Karpas-422 (cell line): ENCODE results near the gene ZNF488. TPM values are rescaled to one million over a fixed set of nuclear protein-coding genes. Genes with fewer than 3 reads are reported as not detected.

Source experiments
- DNase-seq: peaks from one replicate; pipeline ENCODE4 v3.0.0-alpha.2; 2015
- H2AFZ ChIP-seq: fragments of 200-600 bp; sonication (generic); 2 replicates; pipeline ENCODE4 v1.6.1; 2014; ENCODE audit warnings: antibody characterized with exemption, low read length, mixed read lengths
- H3K27ac ChIP-seq: fragments of 200-600 bp; sonication (generic); 2 replicates; pipeline ENCODE4 v1.5.1; 2014; ENCODE audit warnings: mild to moderate bottlenecking, low read length, moderate library complexity
- H3K27me3 ChIP-seq: fragments of 200-600 bp; sonication (generic); 2 replicates; pipeline ENCODE4 v1.6.1; 2014; ENCODE audit warnings: low read length, mixed read lengths
- H3K36me3 ChIP-seq: fragments of 200-600 bp; sonication (generic); 2 replicates; pipeline ENCODE4 v1.6.1; 2014; ENCODE audit warnings: low read length, mixed read lengths; ENCODE audit not compliant: insufficient read depth
- H3K4me1 ChIP-seq: fragments of 200-600 bp; sonication (generic); 2 replicates; pipeline ENCODE4 v1.6.1; 2014; ENCODE audit warnings: mild to moderate bottlenecking, low read length, mixed read lengths
- H3K4me2 ChIP-seq: fragments of 200-600 bp; sonication (generic); 2 replicates; pipeline ENCODE4 v1.6.1; 2014; ENCODE audit warnings: low read length, low read depth, mild to moderate bottlenecking; ENCODE audit not compliant: poor library complexity, severe bottlenecking
- H3K4me3 ChIP-seq: fragments of 200-600 bp; sonication (generic); 2 replicates; pipeline ENCODE4 v1.5.1; 2014; ENCODE audit warnings: mild to moderate bottlenecking, antibody characterized with exemption, low read length, mixed read lengths
- H3K79me2 ChIP-seq: fragments of 200-600 bp; sonication (generic); 2 replicates; pipeline ENCODE4 v1.6.1; 2014; ENCODE audit warnings: mild to moderate bottlenecking, low read length, mixed read lengths
- H3K9ac ChIP-seq: fragments of 200-600 bp; sonication (generic); 2 replicates; pipeline ENCODE4 v1.6.0; 2014; ENCODE audit warnings: low read length
- H3K9me2 ChIP-seq: fragments of 200-600 bp; sonication (generic), shearing (Covaris generic); replicated peaks from 2 replicates; pipeline ENCODE4 v1.6.0; 2014; ENCODE audit warnings: mild to moderate bottlenecking, low read length, moderate library complexity; ENCODE audit not compliant: insufficient read depth
- H3K9me3 ChIP-seq: fragments of 300-700, 200-600 bp; sonication (generic); 2 replicates; pipeline ENCODE4 v1.6.1; 2014; ENCODE audit warnings: low read length, mixed read lengths
- H4K20me1 ChIP-seq: fragments of 200-600 bp; sonication (generic); 2 replicates; pipeline ENCODE4 v1.6.1; 2014; ENCODE audit warnings: mild to moderate bottlenecking, antibody characterized with exemption, low read length, low read depth; ENCODE audit not compliant: insufficient read depth
- total RNA-seq: library from RNA; depleted of rRNA; stranded (reverse); fragments of >200 nt; shearing (Covaris generic); gene quantifications from 2 replicates; pipeline ENCODE4 v1.2.3, GENCODE V29; 2014; ENCODE audit warnings: low replicate concordance

Gene ZNF488
- total RNA-seq, 1 experiment from 2014 or later: not detected

- no peaks in the 10 kb centered on the region for H3K79me2 ChIP-seq
- no peak overlapping the region for H3K27ac ChIP-seq
- no peaks in the 10 kb centered on the region for H3K27me3 ChIP-seq
- H3K4me1 ChIP-seq: no peaks in the 10 kb centered on the region
- H3K36me3 ChIP-seq: no peaks in the 10 kb centered on the region
- no peaks in the 10 kb centered on the region for H3K9me2 ChIP-seq
- DNase-seq: no peak
- no peak overlapping the region for H2AFZ ChIP-seq
- H3K4me2 ChIP-seq: no peak overlapping the region
- no peaks in the 10 kb centered on the region for H4K20me1 ChIP-seq
- no peak overlapping the region for H3K4me3 ChIP-seq
- no peaks in the 10 kb centered on the region for H3K9me3 ChIP-seq
- no peak overlapping the region for H3K9ac ChIP-seq
Measured at GRCh38 chr10:47412869-47413268, 28.8 kb upstream of the ZNF488 start.

GRCh38 chr10:47412177-47412730 lies 28.2 kb upstream of the ZNF488 start:
- Histone ChIP-seq H4K20me1 (no peaks in the 10 kb centered on the region), H3K4me1 (no peaks in the 10 kb centered on the region), H3K27ac (no peak overlapping the region), H3K9me3 (no peaks in the 10 kb centered on the region), H3K9ac (no peak overlapping the region), H3K27me3 (no peaks in the 10 kb centered on the region), H3K36me3 (no peaks in the 10 kb centered on the region), H2AFZ (no peak overlapping the region), H3K79me2 (no peaks in the 10 kb centered on the region), H3K4me3 (no peak overlapping the region), H3K9me2 (no peaks in the 10 kb centered on the region), H3K4me2 (no peak overlapping the region)
- no peak for DNase-seq

- Histone ChIP-seq H2AFZ (no peak overlapping the region), H3K79me2 (no peaks in the 10 kb centered on the region), H3K27ac (no peak overlapping the region), H3K27me3 (no peaks in the 10 kb centered on the region), H3K9ac (no peak overlapping the region), H3K4me2 (no peak overlapping the region), H3K4me1 (no peaks in the 10 kb centered on the region), H3K4me3 (no peak overlapping the region), H4K20me1 (no peaks in the 10 kb centered on the region), H3K9me2 (no peaks in the 10 kb centered on the region), H3K36me3 (no peaks in the 10 kb centered on the region), H3K9me3 (no peaks in the 10 kb centered on the region)
- DNase-seq: no peak
Measured at GRCh38 chr10:47410862-47411261, 26.8 kb upstream of the ZNF488 start.

GRCh38 chr10:47410271-47410670 lies 26.2 kb upstream of the ZNF488 start:
- no peak overlapping the region for H3K4me2 ChIP-seq
- H3K4me1 ChIP-seq: no peaks in the 10 kb centered on the region
- H3K9me2 ChIP-seq: no peaks in the 10 kb centered on the region
- H3K9me3 ChIP-seq: no peaks in the 10 kb centered on the region
- no peaks in the 10 kb centered on the region for H3K36me3 ChIP-seq
- H2AFZ ChIP-seq: no peak overlapping the region
- no peaks in the 10 kb centered on the region for H4K20me1 ChIP-seq
- DNase-seq: no peak
- no peaks in the 10 kb centered on the region for H3K27me3 ChIP-seq
- H3K4me3 ChIP-seq: no peak overlapping the region
- H3K9ac ChIP-seq: no peak overlapping the region
- no peaks in the 10 kb centered on the region for H3K79me2 ChIP-seq
- H3K27ac ChIP-seq: no peak overlapping the region

- Histone ChIP-seq H3K4me2 (no peak overlapping the region), H3K4me3 (no peak overlapping the region), H3K27ac (no peak overlapping the region), H3K9me3 (no peaks in the 10 kb centered on the region), H2AFZ (no peak overlapping the region), H3K9me2 (no peaks in the 10 kb centered on the region), H3K9ac (no peak overlapping the region), H3K27me3 (no peaks in the 10 kb centered on the region), H3K79me2 (no peaks in the 10 kb centered on the region), H4K20me1 (no peaks in the 10 kb centered on the region), H3K4me1 (no peaks in the 10 kb centered on the region), H3K36me3 (no peaks in the 10 kb centered on the region)
- no peak for DNase-seq
Measured at GRCh38 chr10:47409866-47410256, 25.8 kb upstream of the ZNF488 start.

GRCh38 chr10:47409171-47409865 lies 25.2 kb upstream of the ZNF488 start:
- H2AFZ ChIP-seq: no peak overlapping the region
- H3K27ac ChIP-seq: no peak overlapping the region
- DNase-seq: no peak
- H4K20me1 ChIP-seq: no peaks in the 10 kb centered on the region
- H3K9me3 ChIP-seq: no peaks in the 10 kb centered on the region
- H3K4me3 ChIP-seq: no peak overlapping the region
- H3K4me2 ChIP-seq: no peak overlapping the region
- H3K36me3 ChIP-seq: no peaks in the 10 kb centered on the region
- no peaks in the 10 kb centered on the region for H3K9me2 ChIP-seq
- H3K4me1 ChIP-seq: no peaks in the 10 kb centered on the region
- H3K9ac ChIP-seq: no peak overlapping the region
- no peaks in the 10 kb centered on the region for H3K79me2 ChIP-seq
- H3K27me3 ChIP-seq: no peaks in the 10 kb centered on the region

GRCh38 chr10:47408606-47409005 lies 24.5 kb upstream of the ZNF488 start:
- H3K9me3 ChIP-seq: no peaks in the 10 kb centered on the region
- DNase-seq: no peak
- no peak overlapping the region for H3K9ac ChIP-seq
- H2AFZ ChIP-seq: no peak overlapping the region
- H3K27me3 ChIP-seq: no peaks in the 10 kb centered on the region
- H3K36me3 ChIP-seq: no peaks in the 10 kb centered on the region
- no peaks in the 10 kb centered on the region for H3K9me2 ChIP-seq
- H3K4me2 ChIP-seq: no peak overlapping the region
- H3K79me2 ChIP-seq: no peaks in the 10 kb centered on the region
- H3K4me1 ChIP-seq: no peaks in the 10 kb centered on the region
- H3K4me3 ChIP-seq: no peak overlapping the region
- no peaks in the 10 kb centered on the region for H4K20me1 ChIP-seq
- H3K27ac ChIP-seq: no peak overlapping the region

- H3K4me2 ChIP-seq: no peak overlapping the region
Measured at GRCh38 chr10:47406870-47407691, 23.0 kb upstream of the ZNF488 start.

More at GRCh38 chr10:47406870-47407691, 23.0 kb upstream of the ZNF488 start:
- H2AFZ ChIP-seq: no peak overlapping the region
- no peaks in the 10 kb centered on the region for H3K79me2 ChIP-seq
- H3K27ac ChIP-seq: no peak overlapping the region
- H3K27me3 ChIP-seq: no peaks in the 10 kb centered on the region
- H3K9ac ChIP-seq: no peak overlapping the region
- H3K4me3 ChIP-seq: no peak overlapping the region
- no peak for DNase-seq
- H4K20me1 ChIP-seq: no peaks in the 10 kb centered on the region
- H3K4me1 ChIP-seq: no peaks in the 10 kb centered on the region
- H3K9me2 ChIP-seq: no peaks in the 10 kb centered on the region
- no peaks in the 10 kb centered on the region for H3K9me3 ChIP-seq
- no peaks in the 10 kb centered on the region for H3K36me3 ChIP-seq
